ENCODE data around the gene PBRM1.

The PBRM1 gene

DNA sequence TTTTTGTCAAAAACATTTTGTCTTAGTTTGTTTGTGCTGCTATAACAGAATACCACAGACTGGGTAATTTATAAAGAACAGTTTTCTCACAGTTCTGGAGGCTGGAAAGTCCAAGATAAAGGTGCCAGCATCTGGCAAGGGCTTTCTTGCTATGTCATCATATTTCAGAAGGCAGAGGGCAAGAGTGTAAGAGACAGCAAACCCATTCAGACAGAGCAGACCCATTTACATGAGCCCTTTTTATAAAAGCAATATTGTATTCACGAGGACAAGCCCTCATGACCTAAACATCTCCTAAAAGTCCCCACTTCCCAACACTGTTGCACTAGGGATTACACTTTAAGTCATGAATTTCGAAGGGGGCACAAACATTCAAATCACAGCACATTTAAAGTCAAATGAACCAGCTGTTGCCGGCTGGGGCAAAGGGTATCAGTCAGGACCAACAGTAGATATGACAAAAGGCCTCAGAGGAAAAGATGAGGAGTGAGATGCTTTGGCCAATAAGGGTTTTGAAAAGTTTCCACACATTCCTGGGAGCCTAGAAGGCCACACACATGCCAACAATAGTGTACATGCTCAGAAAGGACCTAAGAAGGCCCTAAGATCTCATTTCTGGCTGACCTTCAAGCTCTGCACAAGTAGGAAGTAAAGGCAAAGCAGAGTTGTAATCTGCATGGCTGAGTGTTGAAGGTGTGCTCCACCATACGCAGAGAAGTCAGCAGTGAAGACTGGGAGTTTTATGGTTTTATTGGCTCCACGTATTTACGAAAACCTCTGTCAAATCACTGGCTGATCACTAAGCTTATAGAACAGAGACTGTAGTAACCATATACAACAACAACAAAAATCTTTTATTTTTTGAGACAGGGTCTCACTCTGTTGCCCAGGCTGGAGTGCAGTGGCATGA lies 111.4 kb downstream of the PBRM1 start:
- TF ChIP-seq, protein P1, sequence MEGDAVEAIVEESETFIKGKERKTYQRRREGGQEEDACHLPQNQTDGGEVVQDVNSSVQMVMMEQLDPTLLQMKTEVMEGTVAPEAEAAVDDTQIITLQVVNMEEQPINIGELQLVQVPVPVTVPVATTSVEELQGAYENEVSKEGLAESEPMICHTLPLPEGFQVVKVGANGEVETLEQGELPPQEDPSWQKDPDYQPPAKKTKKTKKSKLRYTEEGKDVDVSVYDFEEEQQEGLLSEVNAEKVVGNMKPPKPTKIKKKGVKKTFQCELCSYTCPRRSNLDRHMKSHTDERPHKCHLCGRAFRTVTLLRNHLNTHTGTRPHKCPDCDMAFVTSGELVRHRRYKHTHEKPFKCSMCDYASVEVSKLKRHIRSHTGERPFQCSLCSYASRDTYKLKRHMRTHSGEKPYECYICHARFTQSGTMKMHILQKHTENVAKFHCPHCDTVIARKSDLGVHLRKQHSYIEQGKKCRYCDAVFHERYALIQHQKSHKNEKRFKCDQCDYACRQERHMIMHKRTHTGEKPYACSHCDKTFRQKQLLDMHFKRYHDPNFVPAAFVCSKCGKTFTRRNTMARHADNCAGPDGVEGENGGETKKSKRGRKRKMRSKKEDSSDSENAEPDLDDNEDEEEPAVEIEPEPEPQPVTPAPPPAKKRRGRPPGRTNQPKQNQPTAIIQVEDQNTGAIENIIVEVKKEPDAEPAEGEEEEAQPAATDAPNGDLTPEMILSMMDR (IDR thresholded peaks at IDR 0.05; ENCODE audit: insufficient read depth, low read length, poor library complexity, severe bottlenecking), result no peak
- Histone ChIP-seq H3K36me3 (ENCODE audit: control insufficient read depth, insufficient read depth, low read length) (peaks cover 12% of the 10 kb centered on the region), H3K27me3 (replicated peaks; ENCODE audit: control insufficient read depth, insufficient read depth, low read length) (no peaks in the 10 kb centered on the region), H3K4me3 (replicated peaks; ENCODE audit: low read depth, low read length) (no peak overlapping the region)
- DNase-seq (ENCODE audit: extremely low read depth, insufficient read length), result no peak

DNA sequence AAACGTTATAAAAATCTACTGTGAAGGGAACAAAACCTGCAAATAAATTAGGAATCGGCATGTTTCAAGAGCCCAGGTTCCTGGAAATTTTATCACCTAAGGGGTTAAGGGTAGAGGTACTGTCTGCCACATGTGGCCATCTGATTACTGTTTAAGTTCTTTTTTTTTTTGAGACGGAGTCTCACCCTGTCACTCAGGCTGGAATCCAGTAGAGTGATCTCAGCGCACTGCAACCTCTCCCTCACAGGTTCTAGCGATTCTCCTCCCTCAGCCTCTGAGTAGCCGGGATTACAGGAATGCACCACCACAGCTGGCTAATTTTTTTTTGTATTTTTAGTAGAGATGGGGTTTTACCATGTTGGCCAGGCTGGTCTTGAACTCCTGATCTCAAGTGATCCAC lies 113.5 kb downstream of the PBRM1 start:
- Histone ChIP-seq H3K36me3 (ENCODE audit: control insufficient read depth, insufficient read depth, low read length) (peaks cover 7% of the 10 kb centered on the region), H3K27me3 (replicated peaks; ENCODE audit: control insufficient read depth, insufficient read depth, low read length) (no peaks in the 10 kb centered on the region), H3K4me3 (replicated peaks; ENCODE audit: low read depth, low read length) (no peak overlapping the region)
- TF ChIP-seq, protein P1 (IDR thresholded peaks at IDR 0.05; ENCODE audit: insufficient read depth, low read length, poor library complexity, severe bottlenecking), result no peak
- no peak for DNase-seq (ENCODE audit: extremely low read depth, insufficient read length)

GRCh38 chr3:52570076-52570475 lies 115.6 kb downstream of the PBRM1 start:
- Histone ChIP-seq H3K4me3 (replicated peaks; ENCODE audit: low read depth, low read length) (no peak overlapping the region), H3K36me3 (ENCODE audit: control insufficient read depth, insufficient read depth, low read length) (peaks cover 7% of the 10 kb centered on the region), H3K27me3 (replicated peaks; ENCODE audit: control insufficient read depth, insufficient read depth, low read length) (no peaks in the 10 kb centered on the region)
- no peak for DNase-seq (ENCODE audit: extremely low read depth, insufficient read length)
- TF ChIP-seq, protein P1 (IDR thresholded peaks at IDR 0.05; ENCODE audit: insufficient read depth, low read length, poor library complexity, severe bottlenecking), result no peak

DNA sequence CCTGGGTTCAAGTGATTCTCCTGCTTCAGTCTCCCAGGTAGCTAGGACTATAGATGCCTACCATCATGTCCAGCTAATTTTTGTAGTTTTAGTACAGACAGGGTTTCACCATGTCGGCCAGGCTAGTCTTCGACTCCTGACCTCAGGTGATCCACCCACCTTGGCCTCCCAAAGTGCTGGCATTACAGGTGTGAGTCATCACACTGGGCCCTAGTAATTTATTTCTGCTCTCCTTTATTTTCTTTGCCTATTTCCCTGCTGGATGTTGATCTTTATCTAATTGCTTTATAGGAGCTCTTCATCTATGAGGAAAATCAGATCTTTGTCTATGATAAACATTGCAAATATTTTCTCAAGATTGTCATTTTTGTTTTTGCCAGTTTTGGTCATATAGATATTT lies 117.6 kb downstream of the PBRM1 start:
- DNase-seq (ENCODE audit: extremely low read depth, insufficient read length), result no peak
- H3K27me3 ChIP-seq (replicated peaks; ENCODE audit: control insufficient read depth, insufficient read depth, low read length), result no peaks in the 10 kb centered on the region
- peaks cover 2% of the 10 kb centered on the region for H3K36me3 ChIP-seq (ENCODE audit: control insufficient read depth, insufficient read depth, low read length)
- no peak overlapping the region for H3K4me3 ChIP-seq (replicated peaks; ENCODE audit: low read depth, low read length)
- TF ChIP-seq, protein P1 (IDR thresholded peaks at IDR 0.05; ENCODE audit: insufficient read depth, low read length, poor library complexity, severe bottlenecking), result no peak

DNA sequence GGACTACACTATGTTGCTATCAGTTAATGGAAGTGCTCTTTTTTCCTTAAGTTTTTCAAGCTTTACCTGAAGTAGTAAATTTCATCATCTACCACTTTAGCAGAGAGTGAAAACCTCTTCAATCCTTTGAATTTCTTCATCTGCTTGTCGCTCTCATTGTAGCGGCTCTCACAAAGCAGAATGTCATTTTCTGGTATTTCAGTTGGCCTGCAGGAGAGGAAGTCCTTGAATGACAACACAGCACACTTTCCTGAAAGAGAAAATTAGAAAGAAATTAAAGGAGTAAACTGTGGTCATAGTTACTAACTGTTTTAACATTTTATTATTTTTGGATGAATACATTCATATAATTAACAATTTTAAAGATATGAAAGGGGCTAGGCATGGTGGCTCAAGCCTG lies 121.7 kb downstream of the PBRM1 start:
- Histone ChIP-seq H3K4me3 (replicated peaks; ENCODE audit: low read depth, low read length) (no peak overlapping the region), H3K27me3 (replicated peaks; ENCODE audit: control insufficient read depth, insufficient read depth, low read length) (no peaks in the 10 kb centered on the region), H3K36me3 (ENCODE audit: control insufficient read depth, insufficient read depth, low read length) (peaks cover 8% of the 10 kb centered on the region)
- DNase-seq (ENCODE audit: extremely low read depth, insufficient read length), result no peak
- TF ChIP-seq, protein P1 (IDR thresholded peaks at IDR 0.05; ENCODE audit: insufficient read depth, low read length, poor library complexity, severe bottlenecking), result no peak
